Common myeloid progenitor, CD34-positive (primary cell): ENCODE measurements around the gene EGFR.

Experiments used
- CTCF ChIA-PET: fragments of 350-600 bp; sonication (Branson Sonifier 250); formaldehyde crosslinking; loops from one replicate; lab custom pipeline; 2021; ENCODE audit warnings: antibody characterized with exemption; lab: Charles Lee
- POLR2A ChIA-PET: fragments of 350-600 bp; sonication (Branson Sonifier 250); formaldehyde crosslinking; loops from one replicate; lab custom pipeline; 2021; ENCODE audit warnings: antibody characterized with exemption; lab: Charles Lee
- DNase-seq, 3 donors: peaks; one replicate each; pipeline versions ENCODE4 v3.0.0 to v3.0.0-alpha.2; 2013
- H3K27ac ChIP-seq, 2 experiments: 1 replicate in 1 of 2; 2 replicates in 1 of 2; pipeline ENCODE4 v1.7.0; 2013; ENCODE audit warnings: inconsistent platforms in 2 of 2, low read length in 2 of 2, mild to moderate bottlenecking in 2 of 2, low read depth in 1 of 2, moderate library complexity in 1 of 2; ENCODE audit not compliant: severe bottlenecking in 2 of 2, insufficient read depth in 1 of 2, poor library complexity in 1 of 2
- H3K27me3 ChIP-seq, 5 experiments: replicated peaks in 2 of 5; 1 replicate in 3 of 5; 2 replicates in 2 of 5; pipeline versions ENCODE4 v1.6.1 to v1.7.0; 2013; ENCODE audit warnings: low read length in 4 of 5, mild to moderate bottlenecking in 2 of 5, moderate library complexity in 2 of 5, inconsistent platforms in 1 of 5; ENCODE audit not compliant: insufficient read depth in 5 of 5, control insufficient read depth in 4 of 5
- H3K36me3 ChIP-seq, 4 experiments: 1 replicate in 2 of 4; 2 replicates in 2 of 4; pipeline versions ENCODE4 v1.6.1 to v1.7.0; 2013; ENCODE audit warnings: low read length in 3 of 4, control low read depth in 1 of 4, mild to moderate bottlenecking in 1 of 4; ENCODE audit not compliant: control insufficient read depth in 4 of 4, insufficient read depth in 4 of 4
- H3K4me1 ChIP-seq, 4 experiments: 1 replicate in 3 of 4; 2 replicates in 1 of 4; pipeline versions ENCODE4 v1.6.1 to v1.7.1; 2013; ENCODE audit warnings: low read length in 3 of 4, mild to moderate bottlenecking in 3 of 4, control low read depth in 1 of 4, inconsistent platforms in 1 of 4, moderate library complexity in 1 of 4; ENCODE audit not compliant: control insufficient read depth in 4 of 4, insufficient read depth in 4 of 4; ENCODE audit errors: control extremely low read depth in 1 of 4
- H3K4me3 ChIP-seq, 7 experiments: 1 replicate in 4 of 7; 2 replicates in 3 of 7; pipeline versions ENCODE4 v1.5.1 to v1.7.0; 2013; ENCODE audit warnings: mild to moderate bottlenecking in 7 of 7, low read length in 6 of 7, moderate library complexity in 6 of 7, inconsistent platforms in 2 of 7, low read depth in 2 of 7, control low read depth in 1 of 7; ENCODE audit not compliant: insufficient read depth in 4 of 7, control insufficient read depth in 1 of 7; ENCODE audit errors: extremely low read depth in 1 of 7
- H3K9me3 ChIP-seq, 5 experiments: 1 replicate in 4 of 5; 2 replicates in 1 of 5; pipeline versions ENCODE4 v1.6.1 to v1.7.1; 2013; ENCODE audit warnings: low read length in 4 of 5, mild to moderate bottlenecking in 2 of 5, inconsistent platforms in 1 of 5, low read depth in 1 of 5, moderate library complexity in 1 of 5; ENCODE audit not compliant: control insufficient read depth in 4 of 5, insufficient read depth in 2 of 5; ENCODE audit errors: control extremely low read depth in 1 of 5
- WGBS: methylation state at CpG from one replicate; pipeline ENCODE4 v1.1.5; 2013; ENCODE audit not compliant: insufficient coverage; 5-methylcytosine and 5-hydroxymethylcytosine counted together

EGFR gene

DNA sequence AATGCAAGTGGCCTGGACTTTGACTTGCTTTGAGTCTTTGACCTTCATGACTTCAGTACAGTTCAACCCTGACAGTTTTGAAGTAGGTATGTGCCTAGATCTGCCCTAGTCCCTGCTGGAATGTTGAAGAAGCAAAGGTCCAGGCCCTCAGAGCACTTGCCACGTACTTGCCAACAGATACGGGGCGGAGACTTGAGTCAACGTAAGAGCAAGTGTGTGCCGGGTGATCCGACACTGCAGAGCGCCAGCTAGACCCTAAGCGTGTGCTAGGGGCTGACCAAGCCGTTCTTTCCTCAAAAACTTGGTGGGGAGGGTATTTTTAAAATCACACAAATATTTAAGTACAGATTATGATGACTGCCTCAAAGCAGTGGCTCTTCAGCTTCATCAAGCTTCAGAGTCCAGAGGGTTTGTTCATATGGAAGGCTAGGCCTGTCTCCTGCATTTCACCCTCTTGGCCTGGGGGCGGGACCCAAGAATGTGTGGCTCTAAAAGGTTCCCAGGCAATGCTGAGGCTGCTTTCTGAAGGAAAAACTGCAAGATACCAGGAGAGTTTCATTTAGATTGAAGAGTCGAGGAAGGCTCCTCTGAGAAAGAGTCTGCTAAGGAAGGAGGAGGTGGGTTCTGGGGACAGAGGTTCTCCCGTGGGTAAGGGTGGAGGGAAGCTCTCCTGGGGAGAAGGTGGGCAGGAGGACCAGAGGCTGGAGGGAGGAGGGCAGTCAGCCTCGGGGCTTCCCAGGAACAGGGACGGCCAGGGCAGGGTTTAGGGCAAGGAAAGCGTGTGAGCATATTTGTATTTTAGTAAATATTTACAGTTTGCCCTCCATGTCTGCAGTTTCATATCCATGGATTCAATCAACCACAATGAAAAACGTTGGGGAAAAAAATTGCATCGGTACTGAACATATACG, 160.3 kb downstream of the EGFR start:
- POLR2A ChIA-PET: no interaction called here
- CTCF ChIA-PET: no interaction called here
- no peak for DNase-seq
- Histone ChIP-seq H3K9me3 (no peaks in the 10 kb centered on the region), H3K4me1 (no peaks in the 10 kb centered on the region), H3K27ac (no peak overlapping the region), H3K4me3 (no peak overlapping the region), H3K36me3 (no peaks in the 10 kb centered on the region), H3K27me3 (peaks cover 0 to 4% (median 0%) of the 10 kb centered on the region in 5 experiments)
- 92% methylated on average over 11 of the region's 18 CpGs for WGBS

DNA sequence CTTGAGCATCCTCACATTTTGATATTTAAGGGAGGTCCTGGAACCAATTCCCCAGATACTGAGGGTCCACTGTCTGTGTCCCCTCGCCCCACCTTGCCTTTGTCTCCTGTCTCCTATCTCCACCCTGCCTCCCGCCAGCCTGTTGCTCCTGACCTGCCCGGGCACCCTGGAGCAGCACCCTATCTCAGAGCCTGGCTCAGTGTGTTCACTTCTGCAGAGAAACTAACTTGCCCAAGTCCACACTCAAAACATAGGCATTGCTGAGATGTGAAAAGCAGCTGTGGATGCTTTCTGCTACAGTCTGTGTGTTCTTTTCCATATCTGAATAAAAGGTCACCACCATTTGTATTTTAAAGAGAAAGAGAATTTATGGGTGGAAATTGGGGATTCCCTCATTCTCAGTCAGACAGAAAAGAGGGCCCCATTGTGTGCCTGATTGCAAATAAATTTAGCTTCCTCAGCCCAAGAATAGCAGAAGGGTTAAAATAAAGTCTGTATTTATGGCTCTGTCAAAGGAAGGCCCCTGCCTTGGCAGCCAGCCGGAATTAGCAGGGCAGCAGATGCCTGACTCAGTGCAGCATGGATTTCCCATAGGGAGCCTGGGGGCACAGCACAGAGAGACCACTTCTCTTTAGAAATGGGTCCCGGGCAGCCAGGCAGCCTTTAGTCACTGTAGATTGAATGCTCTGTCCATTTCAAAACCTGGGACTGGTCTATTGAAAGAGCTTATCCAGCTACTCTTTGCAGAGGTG, 161.3 kb downstream of the EGFR start:
- H3K9me3 ChIP-seq: no peaks in the 10 kb centered on the region
- 63% methylated on average over 4 of the region's 5 CpGs for WGBS
- no peaks in the 10 kb centered on the region for H3K36me3 ChIP-seq
- no peak overlapping the region for H3K4me3 ChIP-seq
- no peak overlapping the region for H3K27ac ChIP-seq
- DNase-seq: no peak
- peaks cover 0 to 4% (median 0%) of the 10 kb centered on the region in 5 experiments for H3K27me3 ChIP-seq
- POLR2A ChIA-PET: no interaction called here
- no peaks in the 10 kb centered on the region for H3K4me1 ChIP-seq
- CTCF ChIA-PET: no interaction called here

DNA sequence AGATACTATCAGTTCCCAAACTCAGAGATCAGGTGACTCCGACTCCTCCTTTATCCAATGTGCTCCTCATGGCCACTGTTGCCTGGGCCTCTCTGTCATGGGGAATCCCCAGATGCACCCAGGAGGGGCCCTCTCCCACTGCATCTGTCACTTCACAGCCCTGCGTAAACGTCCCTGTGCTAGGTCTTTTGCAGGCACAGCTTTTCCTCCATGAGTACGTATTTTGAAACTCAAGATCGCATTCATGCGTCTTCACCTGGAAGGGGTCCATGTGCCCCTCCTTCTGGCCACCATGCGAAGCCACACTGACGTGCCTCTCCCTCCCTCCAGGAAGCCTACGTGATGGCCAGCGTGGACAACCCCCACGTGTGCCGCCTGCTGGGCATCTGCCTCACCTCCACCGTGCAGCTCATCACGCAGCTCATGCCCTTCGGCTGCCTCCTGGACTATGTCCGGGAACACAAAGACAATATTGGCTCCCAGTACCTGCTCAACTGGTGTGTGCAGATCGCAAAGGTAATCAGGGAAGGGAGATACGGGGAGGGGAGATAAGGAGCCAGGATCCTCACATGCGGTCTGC, 162.2 kb downstream of the EGFR start:
- ChIA-PET CTCF (no interaction called here), POLR2A (no interaction called here)
- no peaks in the 10 kb centered on the region for H3K36me3 ChIP-seq
- no peak overlapping the region for H3K27ac ChIP-seq
- no peaks in the 10 kb centered on the region for H3K9me3 ChIP-seq
- no peak for DNase-seq
- H3K27me3 ChIP-seq: peaks cover 0 to 4% (median 0%) of the 10 kb centered on the region in 5 experiments
- no peaks in the 10 kb centered on the region for H3K4me1 ChIP-seq
- 91% methylated on average over 14 of the region's 19 CpGs for WGBS
- no peak overlapping the region for H3K4me3 ChIP-seq

DNA sequence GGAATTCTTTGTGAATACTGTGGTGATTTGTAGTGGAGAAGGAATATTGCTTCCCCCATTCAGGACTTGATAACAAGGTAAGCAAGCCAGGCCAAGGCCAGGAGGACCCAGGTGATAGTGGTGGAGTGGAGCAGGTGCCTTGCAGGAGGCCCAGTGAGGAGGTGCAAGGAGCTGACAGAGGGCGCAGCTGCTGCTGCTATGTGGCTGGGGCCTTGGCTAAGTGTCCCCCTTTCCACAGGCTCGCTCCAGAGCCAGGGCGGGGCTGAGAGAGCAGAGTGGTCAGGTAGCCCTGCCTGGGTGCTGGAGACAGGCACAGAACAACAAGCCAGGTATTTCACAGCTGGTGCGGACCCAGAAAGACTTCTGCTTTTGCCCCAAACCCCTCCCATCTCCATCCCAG, 162.9 kb downstream of the EGFR start:
- Histone ChIP-seq H3K4me3 (no peak overlapping the region), H3K27me3 (peaks cover 0 to 4% (median 0%) of the 10 kb centered on the region in 5 experiments), H3K9me3 (no peaks in the 10 kb centered on the region), H3K36me3 (no peaks in the 10 kb centered on the region), H3K4me1 (no peaks in the 10 kb centered on the region), H3K27ac (no peak overlapping the region)
- POLR2A ChIA-PET: no interaction called here
- CTCF ChIA-PET: no interaction called here
- DNase-seq: no peak
- 92% methylated on average over 4 of the region's 4 CpGs for WGBS

DNA sequence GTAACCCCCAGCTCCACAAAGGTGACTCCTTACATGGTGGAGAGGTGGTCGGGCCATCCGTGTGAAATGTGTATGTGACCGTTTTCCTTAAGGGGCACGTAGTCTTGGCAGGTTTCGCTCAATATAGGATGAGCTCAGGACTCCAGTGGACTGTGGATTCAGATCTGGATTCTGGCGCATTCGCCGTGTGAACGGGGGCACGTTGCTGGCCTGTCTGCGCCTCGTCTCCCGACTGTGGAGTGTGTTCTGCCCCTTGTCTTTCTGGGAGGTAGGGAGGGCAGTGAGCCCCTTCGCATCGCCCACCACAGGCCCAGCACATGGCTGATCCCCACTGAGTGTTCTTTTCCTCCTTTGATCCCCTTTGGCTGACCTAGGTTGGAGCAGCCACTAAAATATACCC, 165.1 kb downstream of the EGFR start:
- peaks cover 0 to 9% (median 0%) of the 10 kb centered on the region in 5 experiments for H3K27me3 ChIP-seq
- ChIA-PET CTCF (no interaction called here), POLR2A (no interaction called here)
- no peak overlapping the region for H3K4me3 ChIP-seq
- no peaks in the 10 kb centered on the region for H3K36me3 ChIP-seq
- no peaks in the 10 kb centered on the region for H3K4me1 ChIP-seq
- no peaks in the 10 kb centered on the region for H3K9me3 ChIP-seq
- no peak for DNase-seq
- 84% methylated on average over 4 of the region's 15 CpGs for WGBS
- no peak overlapping the region for H3K27ac ChIP-seq

DNA sequence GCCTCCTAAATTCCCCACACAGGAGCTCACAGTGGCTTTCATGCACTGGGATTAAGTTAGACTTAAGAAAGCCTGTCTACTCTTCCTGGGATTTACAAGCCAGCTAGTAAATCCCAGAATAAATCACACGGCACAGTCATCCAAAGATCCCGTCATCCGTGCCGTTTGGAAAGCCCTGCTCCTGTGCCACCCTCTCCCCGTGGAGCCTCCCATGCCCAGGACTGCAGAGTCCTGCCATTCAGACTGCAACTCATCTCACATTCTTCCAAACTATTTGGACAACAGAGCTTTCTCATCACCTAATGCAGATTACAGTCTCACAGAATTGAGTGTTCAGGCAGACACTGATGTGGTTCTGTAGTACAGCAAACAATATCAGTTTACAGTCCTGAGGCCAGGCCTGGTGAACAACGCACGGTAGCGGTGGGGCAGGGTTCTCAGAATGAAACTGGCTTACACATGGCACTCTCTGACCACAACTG, 166.5 kb downstream of the EGFR start:
- WGBS: 87% methylated on average over 8 of the region's 8 CpGs
- POLR2A ChIA-PET: no interaction called here
- CTCF ChIA-PET: no interaction called here
- Histone ChIP-seq H3K27ac (no peak overlapping the region), H3K36me3 (no peaks in the 10 kb centered on the region), H3K4me1 (no peaks in the 10 kb centered on the region), H3K4me3 (no peak overlapping the region), H3K27me3 (peaks cover 0 to 13% (median 0%) of the 10 kb centered on the region in 5 experiments), H3K9me3 (no peaks in the 10 kb centered on the region)
- no peak for DNase-seq
